GM12878 (cell line): ENCODE data around the gene DIS3L2. TPM values are rescaled to one million over a fixed set of nuclear protein-coding genes. Genes with fewer than 3 reads are reported as not detected.

Source experiments
- ATAC-seq: fragments of 200-7000 bp; cut with Tn5 transposase; 3 replicates; pipeline ENCODE4 v1.9.1; 2020; ENCODE audit warnings: mild to moderate bottlenecking, moderate library complexity
- BruUV-seq: library from RNA; stranded (reverse); fragments of 400-500 nt; replicated peaks from 2 replicates; lab custom pipeline; 2021; lab: Mats Ljungman, UMichigan
- CTCF ChIA-PET: fragments of 300-600 bp; sonication (Branson Sonifier 250); formaldehyde crosslinking; extraction: SDS; loops from one replicate; lab custom pipeline; 2021; ENCODE audit warnings: inconsistent platforms; lab: Yijun Ruan, JAX
- POLR2A ChIA-PET: fragments of 350-600 bp; formaldehyde crosslinking; extraction: SDS; loops from one replicate; lab custom pipeline; 2021; ENCODE audit warnings: inconsistent platforms; lab: Charles Lee
- RAD21 ChIA-PET: fragments of 300-600 bp; sonication (Branson Sonifier 250); formaldehyde crosslinking; loops from one replicate; lab custom pipeline; 2023; ENCODE audit warnings: antibody characterized with exemption; ENCODE audit not compliant: unreplicated experiment; lab: Charles Lee
- SMC1A ChIA-PET: fragments of 300-600 bp; sonication (Branson Sonifier 250); formaldehyde crosslinking; loops from one replicate; lab custom pipeline; 2023; ENCODE audit not compliant: unreplicated experiment, uncharacterized antibody; lab: Charles Lee
- DNase-seq: peaks from one replicate; pipeline ENCODE4 v3.0.0-alpha.2; 2011; ENCODE audit warnings: low read depth, low spot score
- FAIRE-seq: peaks from 3 replicates; lab custom pipeline; 2011; peaks lifted over from hg19 to GRCh38; lab: Jason Lieb, UNC
- H2AFZ ChIP-seq: 2 replicates; pipeline ENCODE4 v1.6.0; 2011; ENCODE audit warnings: low read depth, low read length, control low read depth; ENCODE audit not compliant: control insufficient read depth
- H3K27ac ChIP-seq: 2 replicates; pipeline ENCODE4 v1.5.1; 2011; ENCODE audit warnings: control low read depth; ENCODE audit not compliant: control insufficient read depth, insufficient read depth
- H3K27me3 ChIP-seq, 2 experiments: replicated peaks in 1 of 2; 2 replicates each; pipeline versions ENCODE4 v1.6.0 to v1.6.1; 2011; ENCODE audit warnings: low read length in 1 of 2; ENCODE audit not compliant: control insufficient read depth in 2 of 2, insufficient read depth in 2 of 2
- H3K36me3 ChIP-seq, 2 experiments: 2 replicates each; pipeline ENCODE4 v1.5.1; 2011; ENCODE audit warnings: low read length in 1 of 2; ENCODE audit not compliant: control insufficient read depth in 2 of 2, insufficient read depth in 2 of 2
- H3K4me1 ChIP-seq: 2 replicates; pipeline ENCODE4 v1.6.1; 2011; ENCODE audit warnings: mild to moderate bottlenecking, low read length, moderate library complexity, mixed read lengths; ENCODE audit not compliant: control insufficient read depth, insufficient read depth
- H3K4me2 ChIP-seq: 2 replicates; pipeline ENCODE4 v1.6.0; 2011; ENCODE audit warnings: control low read depth; ENCODE audit not compliant: control insufficient read depth, insufficient read depth
- H3K4me3 ChIP-seq: fragments of 200-600 bp; sonication (generic); 2 replicates; pipeline ENCODE4 v1.5.1; 2016
- H3K79me2 ChIP-seq: 2 replicates; pipeline ENCODE4 v1.6.0; 2011; ENCODE audit warnings: low read length; ENCODE audit not compliant: control insufficient read depth, insufficient read depth
- H3K9ac ChIP-seq: 2 replicates; pipeline ENCODE4 v1.8.0; 2011; ENCODE audit warnings: low read length, control low read depth, mixed read lengths; ENCODE audit not compliant: control insufficient read depth, insufficient read depth
- H3K9me3 ChIP-seq: replicated peaks from 3 replicates; pipeline ENCODE4 v1.5.1; 2011; ENCODE audit warnings: mild to moderate bottlenecking, low read length; ENCODE audit not compliant: control insufficient read depth, insufficient read depth
- H4K20me1 ChIP-seq: 2 replicates; pipeline ENCODE4 v1.6.0; 2011; ENCODE audit not compliant: control insufficient read depth, insufficient read depth
- CTCF ChIP-seq, 3 experiments: IDR thresholded peaks in 2 of 3; conservative IDR thresholded peaks in 1 of 3; 2 replicates each; pipeline ENCODE4 v1.5.1; 2011; ENCODE audit warnings: low read depth in 3 of 3, low read length in 3 of 3, mild to moderate bottlenecking in 3 of 3, control low read depth in 2 of 3, moderate library complexity in 2 of 3, inconsistent platforms in 1 of 3, mixed read lengths in 1 of 3; ENCODE audit not compliant: control insufficient read depth in 2 of 3, insufficient read depth in 1 of 3; ENCODE audit errors: extremely low read depth in 1 of 3
- DPF2 ChIP-seq: fragments of 450-650 bp; IDR thresholded peaks from 2 replicates; pipeline ENCODE4 v1.6.1; 2017; ENCODE audit warnings: mild to moderate bottlenecking
- PKNOX1 ChIP-seq: fragments of 450-650 bp; IDR thresholded peaks from 2 replicates; pipeline ENCODE4 v1.6.1; 2016; ENCODE audit warnings: mild to moderate bottlenecking
- ZNF24 ChIP-seq: fragments of 450-650 bp; IDR thresholded peaks from 2 replicates; pipeline ENCODE4 v1.6.1; 2017; ENCODE audit warnings: antibody characterized with exemption, mild to moderate bottlenecking
- WGBS: methylation state at CpG from one replicate; pipeline ENCODE4 v1.1.6; 2016; ENCODE audit warnings: low lambda C conversion rate; ENCODE audit not compliant: insufficient replicate concordance, insufficient coverage; ENCODE audit errors: missing lambda C conversion rate; 5-methylcytosine and 5-hydroxymethylcytosine counted together
- in situ Hi-C: fragments of 300-500 bp; cut with MboI; formaldehyde crosslinking; loops from 9 replicates; pipeline ENCODE4 v1.14.3; 2018; ENCODE audit warnings: mixed read lengths
- intact Hi-C: fragments of 100-400 bp; cut with micrococcal nuclease; formaldehyde crosslinking; loops from one replicate; pipeline ENCODE4 v1.14.2; 2022; ENCODE audit not compliant: unreplicated experiment
- polyA plus RNA-seq, 11 experiments: library from polyadenylated mRNA; depleted of rRNA in 4 of 11; unstranded in 6 of 11; stranded (reverse) in 5 of 11; fragments of >200 nt; fragmentation: Nextera tagmentation in 4 of 11; fragmentation: Illumina TruSeq in 1 of 11; extraction: Ambion mirVana in 4 of 11; extraction: Trizol in 1 of 11; gene quantifications; 1 replicate in 1 of 11; 2 replicates in 10 of 11; pipeline versions ENCODE4 v1.2.1 to v1.2.3, GENCODE V29; 2011 to 2016; ENCODE audit warnings: inconsistent platforms in 2 of 11, missing spikeins in 2 of 11, low read depth in 1 of 11
- total RNA-seq, 4 experiments: library from RNA; depleted of rRNA in 3 of 4; stranded (reverse); fragments of >200 nt in 3 of 4; fragmentation: Illumina TruSeq in 1 of 4; extraction: Trizol in 1 of 4; gene quantifications; 2 replicates each; pipeline versions ENCODE4 v1.2.1 to v1.2.3, GENCODE V29; 2013 to 2021
- TF ChIP-seq, protein P1 (sequence below): fragments of 450-650 bp; IDR thresholded peaks from 2 replicates; pipeline ENCODE4 v1.6.1; 2014; ENCODE audit warnings: mild to moderate bottlenecking

DIS3L2 gene
- total and polyA plus RNA-seq, 10 of the 15 experiments (the other 5 are each of a cell fraction or from before 2014, with no cell fraction given) = 3.5 to 27.1 (median 16.0) TPM

- no peak for DNase-seq
- ChIA-PET CTCF (interaction anchor here (1.0 to 3.3 kb wide), 7 partner anchors 10 to 390 kb away, joined by 3 to 17 read pairs (median 6); no protein-coding TSS in a partner anchor), SMC1A (interaction anchor here (0.6 to 1.5 kb wide), 4 partner anchors 14 to 365 kb away, joined by 3 to 4 read pairs (median 4); no protein-coding TSS in a partner anchor), RAD21 (no interaction called here), POLR2A (no interaction called here)
- H3K79me2 ChIP-seq = no peaks in the 10 kb centered on the region
- no peaks in the 10 kb centered on the region for H3K4me1 ChIP-seq
- no peak overlapping the region for H3K4me2 ChIP-seq
- TF ChIP-seq DPF2 = no peak
- TF ChIP-seq ZNF24 = no peak
- TF ChIP-seq PKNOX1 = no peak
- TF ChIP-seq CTCF (IDR thresholded peaks at IDR 0.05 in 2 of 3, conservative IDR thresholded peaks at IDR 0.05 in 1 of 3; ENCODE audit: control insufficient read depth in 2 of 3, extremely low read depth in 1 of 3, insufficient read depth in 1 of 3, low read depth in 3 of 3, low read length in 3 of 3) = no peak
- TF ChIP-seq, protein P1, sequence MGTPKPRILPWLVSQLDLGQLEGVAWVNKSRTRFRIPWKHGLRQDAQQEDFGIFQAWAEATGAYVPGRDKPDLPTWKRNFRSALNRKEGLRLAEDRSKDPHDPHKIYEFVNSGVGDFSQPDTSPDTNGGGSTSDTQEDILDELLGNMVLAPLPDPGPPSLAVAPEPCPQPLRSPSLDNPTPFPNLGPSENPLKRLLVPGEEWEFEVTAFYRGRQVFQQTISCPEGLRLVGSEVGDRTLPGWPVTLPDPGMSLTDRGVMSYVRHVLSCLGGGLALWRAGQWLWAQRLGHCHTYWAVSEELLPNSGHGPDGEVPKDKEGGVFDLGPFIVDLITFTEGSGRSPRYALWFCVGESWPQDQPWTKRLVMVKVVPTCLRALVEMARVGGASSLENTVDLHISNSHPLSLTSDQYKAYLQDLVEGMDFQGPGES = no peak
- intact Hi-C loops = loop anchor here (10.0 kb wide), 1 partner anchor 366 kb away; the partner anchor contains the start of gene NPPC
- peaks cover 0 to 3% of the 10 kb centered on the region in 2 experiments; a peak in 3 of 4 replicates for H3K36me3 ChIP-seq
- 99% methylated on average over 8 of the region's 8 CpGs for WGBS
- H3K4me3 ChIP-seq = no peak overlapping the region
- H2AFZ ChIP-seq = no peak overlapping the region
- no peaks in the 10 kb centered on the region for H3K27me3 ChIP-seq
- H3K9ac ChIP-seq = no peak overlapping the region
- H3K9me3 ChIP-seq = no peaks in the 10 kb centered on the region
- no peak for FAIRE-seq
- ATAC-seq = no peak
- no peaks in the 10 kb centered on the region for H4K20me1 ChIP-seq
- H3K27ac ChIP-seq = no peak overlapping the region
- in situ Hi-C loops = no loop called here
- BruUV-seq = no TSS peak
Observed at GRCh38 chr2:232290668-232291067, 329.2 kb downstream of the DIS3L2 start.
